Measurements from ENCODE around the gene EFEMP2.
A peak's percentile ranks its signal among the peaks of the same experiment; 100 is the strongest.

The EFEMP2 gene

DNA sequence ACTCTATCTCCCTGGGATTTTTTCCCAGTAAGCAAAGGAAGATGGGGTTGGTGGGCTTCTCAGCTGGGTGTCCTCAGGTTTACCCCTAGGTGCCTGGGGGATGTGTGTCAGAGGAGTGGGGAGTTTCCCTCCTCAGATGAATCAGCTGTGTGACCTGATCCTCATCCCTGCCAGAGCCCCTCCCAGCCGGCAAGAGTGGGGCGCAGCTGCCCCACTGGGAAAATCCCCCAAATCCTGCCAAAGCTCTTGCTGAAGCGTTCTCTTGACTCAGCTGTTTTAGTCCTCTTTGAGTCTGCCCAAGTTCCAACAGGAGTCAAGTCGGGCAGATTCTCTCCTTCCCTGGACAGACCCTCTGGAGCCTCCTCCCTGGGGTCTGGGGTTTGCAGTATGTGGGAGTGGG lies 40.2 kb upstream of the EFEMP2 start:
- H3K4me3 ChIP-seq (ENCODE audit: low read depth, low read length): no peak overlapping the region
- TF ChIP-seq, protein P1, sequence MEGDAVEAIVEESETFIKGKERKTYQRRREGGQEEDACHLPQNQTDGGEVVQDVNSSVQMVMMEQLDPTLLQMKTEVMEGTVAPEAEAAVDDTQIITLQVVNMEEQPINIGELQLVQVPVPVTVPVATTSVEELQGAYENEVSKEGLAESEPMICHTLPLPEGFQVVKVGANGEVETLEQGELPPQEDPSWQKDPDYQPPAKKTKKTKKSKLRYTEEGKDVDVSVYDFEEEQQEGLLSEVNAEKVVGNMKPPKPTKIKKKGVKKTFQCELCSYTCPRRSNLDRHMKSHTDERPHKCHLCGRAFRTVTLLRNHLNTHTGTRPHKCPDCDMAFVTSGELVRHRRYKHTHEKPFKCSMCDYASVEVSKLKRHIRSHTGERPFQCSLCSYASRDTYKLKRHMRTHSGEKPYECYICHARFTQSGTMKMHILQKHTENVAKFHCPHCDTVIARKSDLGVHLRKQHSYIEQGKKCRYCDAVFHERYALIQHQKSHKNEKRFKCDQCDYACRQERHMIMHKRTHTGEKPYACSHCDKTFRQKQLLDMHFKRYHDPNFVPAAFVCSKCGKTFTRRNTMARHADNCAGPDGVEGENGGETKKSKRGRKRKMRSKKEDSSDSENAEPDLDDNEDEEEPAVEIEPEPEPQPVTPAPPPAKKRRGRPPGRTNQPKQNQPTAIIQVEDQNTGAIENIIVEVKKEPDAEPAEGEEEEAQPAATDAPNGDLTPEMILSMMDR (IDR thresholded peaks at IDR 0.05; ENCODE audit: low read depth, low read length): no peak

DNA sequence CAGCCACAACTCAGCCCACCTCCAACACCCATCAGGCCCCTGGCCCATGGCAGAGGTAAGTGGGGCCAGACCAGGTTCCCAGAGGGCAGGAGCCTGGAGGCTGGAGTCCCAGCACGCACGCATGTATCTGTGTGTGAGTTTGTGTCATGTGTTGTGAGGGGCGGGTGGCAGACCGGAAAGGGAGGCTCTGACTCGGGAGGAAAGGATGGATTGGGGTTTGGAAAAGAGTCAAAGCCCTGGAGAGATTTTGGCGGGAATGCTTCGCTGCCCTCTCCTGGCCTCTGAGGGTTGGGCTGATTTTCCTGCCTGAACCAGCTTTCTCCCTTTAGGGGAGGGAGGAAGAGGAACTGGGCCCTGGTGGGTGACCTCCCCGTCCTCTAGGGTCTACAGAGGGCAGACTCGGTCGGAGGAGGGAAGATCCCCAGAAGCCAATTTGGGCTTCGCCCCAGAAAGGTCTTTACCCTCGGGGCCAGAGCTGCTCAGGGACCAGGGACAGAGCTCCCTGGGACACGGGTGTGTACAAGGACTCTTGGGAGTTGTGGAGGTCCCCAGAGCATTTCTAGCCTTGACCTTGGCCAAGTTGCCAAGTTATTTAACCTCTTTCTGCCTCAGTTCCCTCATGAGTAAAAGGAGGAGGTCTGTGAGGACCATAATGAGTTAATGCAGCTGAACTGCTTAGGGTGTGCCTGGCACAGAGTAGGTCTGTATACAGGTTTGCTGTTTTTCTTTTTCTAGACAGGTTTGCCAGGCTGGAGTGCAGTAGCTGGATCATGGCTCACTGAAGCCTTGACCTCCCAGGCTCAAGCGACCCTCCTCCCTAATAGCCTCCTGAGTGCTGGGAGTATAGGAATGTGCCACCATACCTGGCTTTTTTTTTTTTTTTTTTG lies 39.3 kb upstream of the EFEMP2 start:
- TF ChIP-seq, protein P1 (IDR thresholded peaks at IDR 0.05; ENCODE audit: low read depth, low read length): no peak
- no peak overlapping the region for H3K4me3 ChIP-seq (ENCODE audit: low read depth, low read length)

DNA sequence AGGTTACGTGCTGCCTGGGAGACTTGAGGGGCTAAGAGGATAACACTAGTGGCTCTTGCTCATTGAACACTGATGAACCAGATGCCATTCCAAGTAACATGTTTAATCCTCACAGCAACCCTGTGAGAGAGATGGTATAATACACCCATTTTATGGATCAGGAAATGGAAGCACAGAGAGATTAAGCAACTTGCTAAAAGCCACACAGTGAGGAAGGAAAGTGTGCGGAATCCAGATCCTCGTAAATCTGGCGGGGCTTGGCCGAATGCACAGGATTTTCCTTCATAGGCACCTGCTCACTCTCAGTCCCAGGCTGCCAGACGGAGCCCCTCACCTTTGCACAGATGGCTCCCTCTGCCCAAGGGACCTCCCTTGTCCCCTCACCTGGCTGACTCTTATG lies 35.3 kb upstream of the EFEMP2 start:
- no peak overlapping the region for H3K4me3 ChIP-seq (ENCODE audit: low read depth, low read length)
- TF ChIP-seq, protein P1 (IDR thresholded peaks at IDR 0.05; ENCODE audit: low read depth, low read length): no peak

DNA sequence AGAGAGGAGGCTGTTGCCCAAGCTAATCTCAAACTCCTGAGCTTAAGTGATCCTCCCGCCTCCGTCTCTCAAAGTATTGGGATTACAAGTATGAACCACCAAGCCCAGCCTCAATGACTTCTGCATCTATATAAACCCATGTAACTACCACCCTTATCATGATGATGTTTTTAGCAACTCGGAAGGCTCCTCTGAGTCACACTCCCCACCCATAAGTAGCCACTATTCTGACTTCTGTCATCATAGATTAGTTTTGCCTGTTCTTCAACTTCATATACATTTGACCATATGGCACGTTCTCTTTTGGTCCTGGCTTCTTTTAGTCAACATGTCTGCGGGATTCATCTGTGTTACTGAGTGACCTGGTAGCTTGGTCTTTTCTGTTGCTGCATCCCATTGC lies 34.0 kb upstream of the EFEMP2 start:
- TF ChIP-seq, protein P1 (IDR thresholded peaks at IDR 0.05; ENCODE audit: low read depth, low read length): no peak
- H3K4me3 ChIP-seq (ENCODE audit: low read depth, low read length): no peak overlapping the region

DNA sequence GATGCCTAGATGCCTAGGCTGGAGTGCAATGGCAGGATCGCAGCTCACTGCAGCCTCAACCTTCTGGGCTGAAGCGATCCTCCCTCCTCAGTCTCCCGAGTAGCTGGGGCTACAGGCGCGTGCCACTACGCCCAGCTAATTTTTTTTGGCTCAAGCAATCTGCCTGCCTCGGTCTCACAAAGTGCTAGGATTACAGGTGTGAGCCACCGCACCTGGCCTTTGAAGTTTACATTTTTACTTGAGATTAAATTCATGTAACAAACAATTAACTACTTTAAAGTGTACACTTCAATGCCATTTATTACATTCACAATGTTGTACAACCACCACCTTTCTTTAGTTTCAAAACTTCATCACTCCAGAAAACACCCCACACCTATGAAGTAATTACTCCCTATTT lies 31.1 kb upstream of the EFEMP2 start:
- TF ChIP-seq, protein P1 (IDR thresholded peaks at IDR 0.05; ENCODE audit: low read depth, low read length): no peak
- no peak overlapping the region for H3K4me3 ChIP-seq (ENCODE audit: low read depth, low read length)

DNA sequence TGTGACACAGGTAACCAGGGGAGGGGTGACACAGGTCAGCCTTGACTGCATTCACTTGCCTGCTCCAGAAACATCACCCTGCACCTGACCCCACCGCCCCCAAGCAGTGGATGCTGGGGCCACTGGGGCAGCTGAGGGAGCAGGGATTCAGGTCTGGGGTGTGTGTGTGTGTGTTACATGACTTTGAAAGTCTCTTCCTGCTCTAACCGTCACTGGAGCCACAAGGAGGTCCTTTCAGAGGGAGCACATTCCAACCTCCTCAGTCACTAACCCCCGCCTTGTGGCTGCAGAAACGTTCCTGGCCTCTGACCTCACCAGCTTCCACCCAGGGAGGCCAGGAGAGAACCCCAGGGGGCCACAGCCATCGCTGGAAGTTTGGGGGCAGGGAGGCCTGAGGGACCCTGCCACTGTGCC lies 30.5 kb upstream of the EFEMP2 start:
- TF ChIP-seq, protein P1 (IDR thresholded peaks at IDR 0.05; ENCODE audit: low read depth, low read length): no peak
- H3K4me3 ChIP-seq (ENCODE audit: low read depth, low read length): peak overlapping the region; percentile 24; the same call in 1 of the 2 replicates

DNA sequence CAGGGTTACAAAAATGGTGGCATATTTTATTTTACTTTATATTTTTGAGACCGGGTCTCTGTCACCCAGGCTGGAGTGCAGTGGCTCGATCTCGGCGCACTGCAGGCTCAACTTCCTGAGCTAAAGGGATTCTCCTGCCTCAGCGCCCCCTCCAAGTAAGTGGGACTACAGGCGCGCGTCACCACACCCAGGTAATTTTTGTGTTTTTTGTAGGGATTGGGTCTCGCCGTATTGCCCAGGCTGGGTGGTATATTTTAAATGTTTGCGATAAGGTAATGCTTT lies 28.2 kb upstream of the EFEMP2 start:
- TF ChIP-seq, protein P1 (IDR thresholded peaks at IDR 0.05; ENCODE audit: low read depth, low read length): no peak
- H3K4me3 ChIP-seq (ENCODE audit: low read depth, low read length): peak overlapping the region; percentile 93
